HepG2 (cell line): ENCODE data around the gene BRIP1. TPM values are rescaled to one million over a fixed set of nuclear protein-coding genes. Genes with fewer than 3 reads are reported as not detected.

Experiments used
- ATF5 ChIP-seq: sonication (generic); formaldehyde crosslinking; IDR thresholded peaks from 2 replicates; pipeline ENCODE4 v1.4.0; 2020; ENCODE audit warnings: mild to moderate bottlenecking, low read depth, missing genetic modification reagents
- CENPT ChIP-seq: sonication (generic); formaldehyde crosslinking; IDR thresholded peaks from 2 replicates; pipeline ENCODE4 v1.8.0; 2022; ENCODE audit warnings: low read depth, mild to moderate bottlenecking, moderate library complexity, missing genetic modification reagents
- CHD4 ChIP-seq: fragments of 200-600 bp; sonication (generic); IDR thresholded peaks from 2 replicates; pipeline ENCODE4 v1.7.0; 2017; ENCODE audit warnings: mild to moderate bottlenecking, low read length, borderline replicate concordance
- ESRRA ChIP-seq: sonication (generic); formaldehyde crosslinking; IDR thresholded peaks from 2 replicates; pipeline ENCODE4 v1.5.1; 2020; ENCODE audit warnings: mild to moderate bottlenecking, low read depth, missing genetic modification reagents
- HINFP ChIP-seq: sonication (generic); formaldehyde crosslinking; IDR thresholded peaks from 2 replicates; pipeline ENCODE4 v1.4.0; 2020; ENCODE audit warnings: low read depth, mild to moderate bottlenecking, missing genetic modification reagents
- HNRNPK ChIP-seq: fragments of 200-400 bp; formaldehyde crosslinking; IDR thresholded peaks from 2 replicates; pipeline ENCODE4 v1.6.1; 2018; ENCODE audit warnings: low read length, low read depth, moderate library complexity, mild to moderate bottlenecking; ENCODE audit not compliant: poor library complexity, severe bottlenecking
- HOMEZ ChIP-seq: IDR thresholded peaks from 2 replicates; pipeline ENCODE4 v1.6.1; 2016; ENCODE audit warnings: low read depth
- MAFF ChIP-seq: IDR thresholded peaks from 2 replicates; pipeline ENCODE4 v1.6.1; 2011; ENCODE audit warnings: low read depth, low read length, improper control_type of control experiment
- NFRKB ChIP-seq: fragments of 450-650 bp; IDR thresholded peaks from 2 replicates; pipeline ENCODE4 v1.6.1; 2017
- NKX3-1 ChIP-seq: sonication (generic); formaldehyde crosslinking; IDR thresholded peaks from 2 replicates; pipeline ENCODE4 v1.5.0; 2020; ENCODE audit warnings: missing genetic modification reagents
- PHB2 ChIP-seq: fragments of 450-650 bp; IDR thresholded peaks from 2 replicates; pipeline ENCODE4 v1.6.1; 2018; ENCODE audit not compliant: partially characterized antibody
- POLR2AphosphoS5 ChIP-seq: IDR thresholded peaks from 2 replicates; pipeline ENCODE4 v1.6.1; 2012; ENCODE audit warnings: low read depth, low read length
- PPARG ChIP-seq: conservative IDR thresholded peaks from 2 replicates; pipeline ENCODE4 v1.6.1; 2016; ENCODE audit warnings: missing biosample characterization, missing genetic modification reagents
- RCOR2 ChIP-seq: IDR thresholded peaks from 2 replicates; pipeline ENCODE4 v1.6.1; 2016; ENCODE audit warnings: missing biosample characterization, missing genetic modification reagents
- SOX6 ChIP-seq, 2 experiments: fragments of 450-650 bp in 1 of 2; sonication (generic) in 1 of 2; formaldehyde crosslinking in 1 of 2; IDR thresholded peaks; 2 replicates each; pipeline versions ENCODE4 v1.4.0 to v1.6.1; 2017 to 2020; ENCODE audit warnings: antibody characterized with exemption in 1 of 2, mild to moderate bottlenecking in 1 of 2, missing genetic modification reagents in 1 of 2
- ZKSCAN5 ChIP-seq: sonication (generic); formaldehyde crosslinking; IDR thresholded peaks from 2 replicates; pipeline ENCODE4 v1.5.1; 2020; ENCODE audit warnings: mild to moderate bottlenecking, missing genetic modification reagents
- ZNF10 ChIP-seq: sonication (generic); formaldehyde crosslinking; IDR thresholded peaks from 2 replicates; pipeline ENCODE4 v1.4.0; 2020; ENCODE audit warnings: mild to moderate bottlenecking, low read depth, missing genetic modification reagents, borderline replicate concordance
- ZNF253 ChIP-seq: sonication (generic); formaldehyde crosslinking; IDR thresholded peaks from 2 replicates; pipeline ENCODE4 v1.8.0; 2022; ENCODE audit warnings: mild to moderate bottlenecking, missing genetic modification reagents, borderline replicate concordance
- ZNF431 ChIP-seq: sonication (generic); formaldehyde crosslinking; IDR thresholded peaks from 2 replicates; pipeline ENCODE4 v1.9.0; 2022; ENCODE audit warnings: missing genetic modification reagents, low read depth, mild to moderate bottlenecking, borderline replicate concordance
- ZNF546 ChIP-seq: sonication (generic); formaldehyde crosslinking; conservative IDR thresholded peaks from 2 replicates; pipeline ENCODE4 v1.8.1; 2023; ENCODE audit warnings: mild to moderate bottlenecking, missing genetic modification reagents
- ZNF564 ChIP-seq: sonication (generic); formaldehyde crosslinking; IDR thresholded peaks from 2 replicates; pipeline ENCODE4 v1.8.1; 2023; ENCODE audit warnings: mild to moderate bottlenecking, missing genetic modification reagents
- ZNF607 ChIP-seq: sonication (generic); formaldehyde crosslinking; IDR thresholded peaks from 2 replicates; pipeline ENCODE4 v1.5.1; 2020; ENCODE audit warnings: missing genetic modification reagents, mild to moderate bottlenecking, borderline replicate concordance
- ZNF614 ChIP-seq: IDR thresholded peaks from 2 replicates; pipeline ENCODE4 v1.6.1; 2018; ENCODE audit warnings: missing biosample characterization, missing genetic modification reagents, inconsistent platforms, borderline replicate concordance
- ZNF678 ChIP-seq: sonication (generic); formaldehyde crosslinking; IDR thresholded peaks from 2 replicates; pipeline ENCODE4 v1.4.0; 2020; ENCODE audit warnings: mild to moderate bottlenecking, missing genetic modification reagents
- ZSCAN31 ChIP-seq: sonication (generic); formaldehyde crosslinking; IDR thresholded peaks from 2 replicates; pipeline ENCODE4 v1.5.0; 2020; ENCODE audit warnings: low read depth, mild to moderate bottlenecking, missing genetic modification reagents
- polyA plus RNA-seq, 8 experiments: library from polyadenylated mRNA; depleted of rRNA in 3 of 8; stranded (reverse) in 7 of 8; unstranded in 1 of 8; fragments of >200 nt; fragmentation: Illumina TruSeq in 4 of 8; extraction: Trizol in 4 of 8; gene quantifications; 2 replicates each; pipeline versions ENCODE4 v1.2.1 to v1.2.3, GENCODE V29; 2011 to 2016; ENCODE audit warnings: low read depth in 4 of 8, missing spikeins in 1 of 8, mixed read lengths in 1 of 8; ENCODE audit not compliant: insufficient read depth in 1 of 8
- total RNA-seq, 5 experiments: library from RNA; depleted of rRNA; stranded (reverse); fragments of >200 nt; fragmentation: Illumina TruSeq; extraction: Trizol; gene quantifications; 2 replicates each; pipeline ENCODE4 v1.2.3, GENCODE V29; 2016; ENCODE audit warnings: low read depth in 1 of 5

BRIP1 gene
- total and polyA plus RNA-seq, 2 of the 13 experiments (the other 11 are each of a cell fraction or from before 2014, with no cell fraction given) = 3.8 to 27.7 TPM

- no peak for TF ChIP-seq NFRKB
- TF ChIP-seq NKX3-1 (CRISPR knock-in tag) = no peak
- TF ChIP-seq ATF5 (CRISPR knock-in tag) = peak; percentile 43; the same call in 1 of the 2 replicates
- no peak for TF ChIP-seq HNRNPK
- 0 out of 2 replicates have a peak, but pooled peaks have one; percentile 35 for TF ChIP-seq ZKSCAN5 (CRISPR knock-in tag)
- 0 out of 2 replicates have a peak, but pooled peaks have one; percentile 51 for TF ChIP-seq ZNF678 (CRISPR knock-in tag)
- TF ChIP-seq PPARG (CRISPR knock-in tag) = peak; percentile 49; the same call in 1 of the 2 replicates
- no peak; the same call in 1 of the 2 replicates for TF ChIP-seq ZSCAN31 (CRISPR knock-in tag)
- no peak for TF ChIP-seq ZNF10
- no peak for TF ChIP-seq ZNF253
- TF ChIP-seq ZNF607 (CRISPR knock-in tag) = no peak
- no peak for TF ChIP-seq SOX6 (IDR thresholded peaks at IDR 0.05)
- TF ChIP-seq SOX6 (CRISPR knock-in tag; IDR thresholded peaks at IDR 0.05) = peak; percentile 61
- TF ChIP-seq ESRRA = no peak; the same call in 1 of the 2 replicates
- TF ChIP-seq PHB2 = no peak
- no peak for TF ChIP-seq RCOR2 (CRISPR knock-in tag)
- TF ChIP-seq ZNF564 (CRISPR knock-in tag) = 0 out of 2 replicates have a peak, but pooled peaks have one; percentile 34
- peak; percentile 77 for TF ChIP-seq MAFF
- peak; percentile 95 for TF ChIP-seq ZNF546
- TF ChIP-seq POLR2AphosphoS5 = peak; percentile 90
- peak; percentile 96 for TF ChIP-seq HOMEZ
- TF ChIP-seq ZNF614 (CRISPR knock-in tag) = no peak
- no peak for TF ChIP-seq CHD4
- TF ChIP-seq ZNF431 (CRISPR knock-in tag) = no peak; the same call in 1 of the 2 replicates
- no peak; the same call in none of the 2 replicates for TF ChIP-seq HINFP (CRISPR knock-in tag)
- TF ChIP-seq CENPT = no peak
These were observed at the start of gene BRIP1 (continued) for GRCh38 chr17:61862975-61863800.
